GM19467 (cell line): ENCODE data around the gene LRG1.

Experiments used
- ATAC-seq: cut with Tn5 transposase; IDR thresholded peaks from one replicate; pipeline ENCODE4 v1.9.1; 2021; ENCODE audit warnings: mild to moderate bottlenecking, moderate library complexity; ENCODE audit not compliant: unreplicated experiment

The LRG1 gene

GRCh38 chr19:4496304-4496703 is 43.5 kb downstream of the LRG1 start:
- no peak for ATAC-seq

- no peak for ATAC-seq
Measured at GRCh38 chr19:4495471-4495870, 44.4 kb downstream of the LRG1 start.

GRCh38 chr19:4494691-4495064 is 45.2 kb downstream of the LRG1 start:
- no peak for ATAC-seq

- no peak for ATAC-seq
Measured at GRCh38 chr19:4493929-4494690, 45.7 kb downstream of the LRG1 start.

GRCh38 chr19:4493104-4493928 is 46.5 kb downstream of the LRG1 start:
- no peak for ATAC-seq

- no peak for ATAC-seq
Measured at GRCh38 chr19:4492337-4493103, 47.3 kb downstream of the LRG1 start.

GRCh38 chr19:4491446-4491845 is 48.4 kb downstream of the LRG1 start:
- no peak for ATAC-seq

- ATAC-seq: no peak
Measured at GRCh38 chr19:4488496-4488895, 51.3 kb downstream of the LRG1 start.

- ATAC-seq: no peak
Measured at GRCh38 chr19:4487572-4487971, 52.3 kb downstream of the LRG1 start.
